HepG2 (cell line): ENCODE measurements around the gene MEMO1. TPM values are rescaled to one million over a fixed set of nuclear protein-coding genes. Genes with fewer than 3 reads are reported as not detected.

ENCODE experiments used
- ADNP ChIP-seq: sonication (generic); formaldehyde crosslinking; IDR thresholded peaks from 2 replicates; pipeline ENCODE4 v1.4.0; 2020; ENCODE audit warnings: missing genetic modification reagents
- ASH2L ChIP-seq: fragments of 300-600, 200-600 bp; sonication (generic); IDR thresholded peaks from 2 replicates; pipeline ENCODE4 v1.7.0; 2017; ENCODE audit warnings: low read depth, mild to moderate bottlenecking, moderate library complexity, mixed read lengths, low read length; ENCODE audit not compliant: insufficient read length
- BRF2 ChIP-seq: sonication (generic); formaldehyde crosslinking; IDR thresholded peaks from 2 replicates; pipeline ENCODE4 v1.8.1; 2022; ENCODE audit warnings: mild to moderate bottlenecking, missing genetic modification reagents
- CBFB ChIP-seq: sonication (generic); formaldehyde crosslinking; IDR thresholded peaks from 2 replicates; pipeline ENCODE4 v1.4.0; 2020; ENCODE audit warnings: missing genetic modification reagents
- CC2D1A ChIP-seq: sonication (generic); formaldehyde crosslinking; IDR thresholded peaks from 2 replicates; pipeline ENCODE4 v1.8.1; 2023; ENCODE audit warnings: mild to moderate bottlenecking, missing genetic modification reagents
- FUBP1 ChIP-seq: sonication (generic); formaldehyde crosslinking; IDR thresholded peaks from 2 replicates; pipeline ENCODE4 v1.5.1; 2020; ENCODE audit warnings: missing genetic modification reagents, mild to moderate bottlenecking, borderline replicate concordance
- GMEB2 ChIP-seq: IDR thresholded peaks from 2 replicates; pipeline ENCODE4 v1.6.1; 2016; ENCODE audit warnings: missing biosample characterization, missing genetic modification reagents, low read depth
- HOMEZ ChIP-seq: IDR thresholded peaks from 2 replicates; pipeline ENCODE4 v1.6.1; 2016; ENCODE audit warnings: low read depth
- IRF2 ChIP-seq: IDR thresholded peaks from 2 replicates; pipeline ENCODE4 v1.6.1; 2018; ENCODE audit warnings: missing genetic modification reagents, missing compliant biosample characterization
- NFKBIZ ChIP-seq: IDR thresholded peaks from 2 replicates; pipeline ENCODE4 v1.6.1; 2018; ENCODE audit warnings: missing genetic modification reagents, missing compliant biosample characterization
- PBX3 ChIP-seq: sonication (generic); formaldehyde crosslinking; IDR thresholded peaks from 2 replicates; pipeline ENCODE4 v1.8.1; 2023; ENCODE audit warnings: missing genetic modification reagents, inconsistent platforms, borderline replicate concordance
- PHB2 ChIP-seq: fragments of 450-650 bp; IDR thresholded peaks from 2 replicates; pipeline ENCODE4 v1.6.1; 2018; ENCODE audit not compliant: partially characterized antibody
- THAP11 ChIP-seq: IDR thresholded peaks from 2 replicates; pipeline ENCODE4 v1.6.1; 2016; ENCODE audit warnings: missing biosample characterization, missing genetic modification reagents
- XBP1 ChIP-seq: sonication (generic); formaldehyde crosslinking; IDR thresholded peaks from 2 replicates; pipeline ENCODE4 v1.5.0; 2020; ENCODE audit warnings: missing genetic modification reagents
- ZBTB1 ChIP-seq: sonication (generic); formaldehyde crosslinking; IDR thresholded peaks from 2 replicates; pipeline ENCODE4 v1.4.0; 2020; ENCODE audit warnings: missing genetic modification reagents, borderline replicate concordance
- ZC3H13 ChIP-seq: sonication (generic); formaldehyde crosslinking; IDR thresholded peaks from 2 replicates; pipeline ENCODE4 v1.8.1; 2023; ENCODE audit warnings: mild to moderate bottlenecking, missing genetic modification reagents, moderate library complexity
- ZFP37 ChIP-seq: sonication (generic); formaldehyde crosslinking; IDR thresholded peaks from 2 replicates; pipeline ENCODE4 v1.4.0; 2020; ENCODE audit warnings: missing genetic modification reagents, borderline replicate concordance
- ZNF256 ChIP-seq: sonication (generic); formaldehyde crosslinking; conservative IDR thresholded peaks from 2 replicates; pipeline ENCODE4 v1.4.0; 2020; ENCODE audit warnings: missing genetic modification reagents
- ZNF574 ChIP-seq: sonication (generic); formaldehyde crosslinking; IDR thresholded peaks from 2 replicates; pipeline ENCODE4 v1.4.0; 2020; ENCODE audit warnings: missing genetic modification reagents
- polyA plus RNA-seq, 8 experiments: library from polyadenylated mRNA; depleted of rRNA in 3 of 8; stranded (reverse) in 7 of 8; unstranded in 1 of 8; fragments of >200 nt; fragmentation: Illumina TruSeq in 4 of 8; extraction: Trizol in 4 of 8; gene quantifications; 2 replicates each; pipeline versions ENCODE4 v1.2.1 to v1.2.3, GENCODE V29; 2011 to 2016; ENCODE audit warnings: low read depth in 4 of 8, missing spikeins in 1 of 8, mixed read lengths in 1 of 8; ENCODE audit not compliant: insufficient read depth in 1 of 8
- total RNA-seq, 5 experiments: library from RNA; depleted of rRNA; stranded (reverse); fragments of >200 nt; fragmentation: Illumina TruSeq; extraction: Trizol; gene quantifications; 2 replicates each; pipeline ENCODE4 v1.2.3, GENCODE V29; 2016; ENCODE audit warnings: low read depth in 1 of 5

MEMO1 gene
- total and polyA plus RNA-seq, 2 of the 13 experiments (the other 11 are each of a cell fraction or from before 2014, with no cell fraction given), result 69.8 to 81.6 TPM

GRCh38 chr2:31986906-31987305 is 23.9 kb downstream of the MEMO1 start (continued):
- no peak for TF ChIP-seq BRF2 (CRISPR knock-in tag)
- no peak for TF ChIP-seq ASH2L
- TF ChIP-seq CC2D1A, result no peak
- TF ChIP-seq XBP1 (CRISPR knock-in tag), result no peak
- TF ChIP-seq CBFB (CRISPR knock-in tag), result no peak
- no peak for TF ChIP-seq ADNP
- no peak for TF ChIP-seq ZFP37
- TF ChIP-seq FUBP1 (CRISPR knock-in tag), result no peak
- no peak for TF ChIP-seq ZNF574
- TF ChIP-seq PBX3 (CRISPR knock-in tag), result no peak
- TF ChIP-seq HOMEZ (CRISPR knock-in tag), result peak; percentile 43; the same call in 1 of the 2 replicates
- no peak for TF ChIP-seq ZNF256
- TF ChIP-seq IRF2 (CRISPR knock-in tag), result no peak
- no peak for TF ChIP-seq ZBTB1
- TF ChIP-seq ZC3H13 (CRISPR knock-in tag), result no peak
- TF ChIP-seq THAP11 (CRISPR knock-in tag), result 0 out of 2 replicates have a peak, but pooled peaks have one; percentile 34
- TF ChIP-seq NFKBIZ (CRISPR knock-in tag), result no peak
- no peak for TF ChIP-seq GMEB2
- TF ChIP-seq PHB2, result no peak
